ENCODE data around the gene PLCB1.
"Not testable (repeated sequence)": the region's sequence is repeated elsewhere in the genome, so short reads cannot be mapped to it uniquely, and the experiment has no call there.

Gene PLCB1

DNA sequence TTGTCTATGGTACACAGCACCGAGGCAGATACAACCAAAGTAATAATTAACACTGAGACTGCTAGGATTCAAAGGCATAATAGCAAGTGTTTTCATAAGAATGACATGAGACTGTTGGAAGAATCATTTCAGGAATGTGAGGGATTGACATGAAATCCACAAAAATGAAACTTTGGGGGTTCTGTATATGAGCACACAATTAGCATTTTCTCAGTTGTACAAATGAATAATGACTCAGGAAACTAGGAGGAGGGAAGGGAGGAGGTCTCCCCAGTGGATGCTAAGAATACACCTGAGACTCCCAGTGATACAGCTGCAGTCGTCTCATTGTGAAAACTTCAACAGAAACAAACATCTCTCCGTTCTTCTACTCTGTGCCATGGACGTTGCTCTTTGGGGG is 508.4 kb downstream of the PLCB1 start:
- DNase-seq = no peak

DNA sequence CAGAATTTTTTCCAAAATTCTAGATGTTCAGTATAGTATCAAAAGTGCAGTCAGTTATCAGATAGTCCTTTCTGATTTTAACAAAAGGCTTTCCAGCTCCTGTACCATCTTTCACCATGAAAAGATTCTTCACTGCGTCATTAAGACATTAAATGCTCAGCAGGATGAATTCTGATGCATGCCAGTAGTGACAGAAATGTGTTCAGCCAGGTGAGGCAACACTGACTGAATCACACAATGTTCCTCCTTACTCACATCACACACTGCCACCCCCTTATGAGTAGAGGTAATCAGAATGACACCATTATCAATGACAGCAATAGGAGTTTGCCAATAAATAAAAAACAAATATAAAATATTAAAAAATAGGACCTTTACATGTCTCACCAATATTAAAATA is 510.2 kb downstream of the PLCB1 start:
- DNase-seq = no peak

DNA sequence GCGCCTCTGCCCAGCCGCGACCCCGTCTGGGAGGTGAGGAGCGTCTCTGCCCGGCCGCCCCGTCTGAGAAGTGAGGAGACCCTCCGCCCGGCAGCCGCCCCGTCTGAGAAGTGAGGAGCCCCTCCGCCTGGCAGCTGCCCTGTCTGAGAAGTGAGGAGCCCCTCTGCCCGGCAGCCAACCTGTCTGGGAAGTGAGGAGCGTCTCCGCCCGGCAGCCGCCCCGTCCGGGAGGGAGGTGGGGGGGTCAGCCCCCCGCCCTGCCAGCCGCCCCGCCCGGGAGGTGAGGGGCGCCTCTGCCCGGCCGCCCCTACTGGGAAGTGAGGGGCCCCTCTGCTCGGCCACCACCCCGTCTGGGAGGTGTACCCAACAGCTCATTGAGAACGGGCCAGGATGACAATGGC is 512.4 kb downstream of the PLCB1 start:
- not testable (repeated sequence) for DNase-seq

DNA sequence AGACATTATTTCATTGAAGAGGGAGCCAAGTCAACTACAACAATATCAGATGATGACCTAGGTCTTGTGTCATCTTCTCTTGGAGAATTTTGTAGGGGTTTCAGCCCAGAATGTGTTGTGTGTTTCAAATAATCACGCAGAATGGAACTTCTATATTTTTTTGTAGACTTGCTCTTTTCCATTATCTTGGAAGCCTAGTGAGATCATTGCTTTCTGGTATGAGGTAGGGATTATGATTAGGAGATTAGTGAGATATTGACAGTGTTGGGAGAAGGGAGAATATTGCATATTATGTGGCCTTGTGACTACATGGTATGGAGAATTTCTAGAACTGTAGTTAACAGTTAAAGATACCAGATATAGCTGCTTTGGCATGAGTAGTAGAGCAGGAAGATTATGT is 513.3 kb downstream of the PLCB1 start:
- no peak for DNase-seq

DNA sequence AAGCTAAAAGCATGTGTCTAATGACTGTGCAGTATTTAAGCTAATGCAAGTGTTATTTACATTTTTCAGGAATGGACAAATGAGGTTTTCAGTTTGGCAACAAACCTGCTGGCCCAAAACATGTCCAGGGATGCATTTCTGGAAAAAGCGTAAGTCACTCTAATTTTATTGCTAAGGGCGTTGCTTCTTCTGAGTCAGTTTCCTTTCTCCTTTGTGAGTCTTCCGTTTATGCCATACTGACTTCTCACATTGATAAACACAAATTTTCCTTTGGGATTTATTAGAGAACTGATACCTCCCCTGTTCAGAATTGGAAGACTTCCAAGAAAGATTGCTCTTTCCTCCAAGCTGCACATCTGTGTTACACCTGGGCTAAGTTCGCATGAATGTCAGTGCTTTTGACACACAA is 514.0 kb downstream of the PLCB1 start:
- no peak for DNase-seq

DNA sequence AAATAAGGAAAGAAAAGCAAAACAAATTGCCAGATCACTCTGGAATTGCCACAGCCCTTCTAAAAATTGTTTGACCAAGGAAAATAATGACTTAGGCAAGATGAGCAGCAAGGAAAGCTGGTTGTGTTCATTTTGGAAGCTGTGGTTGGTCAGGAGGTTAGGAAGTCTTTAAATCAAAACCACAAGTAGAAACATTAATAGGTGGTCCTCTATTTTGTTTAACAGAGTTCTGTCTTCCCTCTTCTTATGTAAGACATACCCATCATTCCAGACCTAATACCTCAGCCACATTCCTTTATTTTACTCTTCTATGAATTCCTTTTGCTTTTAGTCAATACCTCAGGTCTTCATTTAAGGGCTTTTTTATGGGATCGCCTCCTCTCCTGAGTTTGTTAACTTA is 514.6 kb downstream of the PLCB1 start:
- DNase-seq = no peak

DNA sequence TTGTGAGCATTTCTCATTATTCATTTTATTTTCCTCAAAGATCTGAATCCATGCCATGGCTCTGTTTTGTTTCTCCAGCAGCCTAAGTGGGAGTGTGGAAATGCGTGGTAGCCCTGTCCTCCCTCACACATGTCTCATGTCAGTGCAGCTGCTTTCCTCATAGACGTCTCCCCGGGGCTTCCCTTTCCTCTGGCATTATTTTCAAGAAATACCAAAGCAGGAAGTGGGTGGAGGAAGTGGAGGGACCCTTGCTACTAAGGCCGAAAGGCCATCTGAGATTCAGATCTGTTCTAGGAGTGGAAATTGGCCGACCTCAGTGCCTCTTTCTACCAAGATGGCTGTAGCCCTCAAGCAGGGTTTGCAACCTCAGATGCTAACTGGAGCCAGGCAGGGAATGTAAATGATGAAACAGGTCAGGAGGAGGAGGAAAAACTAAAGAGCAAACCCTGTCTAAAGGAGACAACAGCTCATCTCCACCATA is 515.9 kb downstream of the PLCB1 start:
- no peak for DNase-seq

DNA sequence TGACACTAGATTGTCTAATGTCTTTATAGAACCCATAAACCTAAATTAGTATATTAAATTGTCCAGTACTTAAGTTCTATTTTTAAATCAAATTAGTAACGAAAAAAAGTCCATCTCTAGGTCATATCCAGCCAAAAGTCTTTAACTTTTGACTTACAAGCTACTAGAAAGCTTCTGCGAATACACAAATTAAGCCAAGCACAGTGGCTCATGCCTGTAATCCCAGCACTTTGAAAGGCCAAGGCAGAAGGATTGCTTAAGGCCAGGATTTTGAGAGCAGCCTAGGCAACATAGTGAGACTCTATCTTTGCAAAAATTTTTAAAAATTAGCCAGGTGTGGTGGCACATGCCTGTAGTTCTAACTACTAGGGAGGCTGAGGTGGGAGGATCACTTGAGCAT is 516.4 kb downstream of the PLCB1 start:
- no peak for DNase-seq

DNA sequence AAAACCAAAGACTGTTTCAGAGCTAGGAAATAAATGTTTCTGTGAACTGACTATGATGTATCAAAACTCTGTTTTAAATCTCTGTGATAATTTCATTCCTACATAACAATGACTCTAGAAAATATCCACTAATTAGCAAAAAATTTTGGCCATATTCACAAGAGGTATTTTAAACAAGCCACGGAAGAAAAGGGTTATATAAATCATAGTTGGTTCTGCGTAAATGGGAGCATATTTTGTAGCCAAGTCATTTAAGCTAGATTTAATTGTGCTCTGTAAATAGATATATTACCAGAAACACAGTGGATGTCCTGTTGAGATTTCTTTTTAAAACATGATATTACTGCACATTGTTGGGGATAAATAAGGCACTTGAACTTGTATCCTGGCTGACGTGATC is 520.3 kb downstream of the PLCB1 start:
- DNase-seq = no peak

DNA sequence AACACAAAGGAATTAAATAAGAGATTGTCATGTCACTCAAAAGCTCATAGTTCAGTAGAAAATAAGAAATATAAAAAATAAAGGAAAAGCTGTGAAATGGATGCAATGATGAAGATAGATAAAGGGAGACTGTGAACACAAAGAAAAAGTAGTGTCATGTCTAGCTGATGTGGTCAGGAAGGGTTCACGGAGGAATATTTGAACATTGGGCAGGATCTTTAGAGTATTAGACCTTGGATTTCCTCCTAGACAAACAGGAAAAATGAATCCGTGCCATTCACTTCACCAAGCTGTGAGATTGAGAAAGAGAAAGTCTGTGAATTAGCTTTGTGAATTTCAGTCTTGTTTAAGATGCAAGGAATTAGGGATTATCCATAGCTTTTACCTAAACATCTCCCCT is 522.4 kb downstream of the PLCB1 start:
- DNase-seq = no peak

DNA sequence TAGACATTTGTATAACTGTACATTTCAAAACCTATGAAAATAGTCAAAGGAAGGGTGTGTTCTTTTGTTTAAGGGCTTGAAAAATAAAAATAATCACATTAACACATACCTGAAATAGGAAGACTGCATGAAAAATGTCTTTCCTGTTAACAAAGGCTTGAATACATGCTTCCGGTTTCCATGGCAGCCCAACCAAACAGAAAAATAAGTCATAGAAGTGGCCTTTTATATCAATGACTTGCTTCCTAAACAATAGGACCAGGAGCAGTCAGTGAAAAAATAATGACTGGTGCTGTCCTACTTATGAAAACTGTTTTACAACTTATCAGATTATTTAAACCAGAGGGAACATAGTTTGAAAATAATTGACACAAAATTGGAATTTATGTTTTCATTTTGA is 524.3 kb downstream of the PLCB1 start:
- DNase-seq = no peak

DNA sequence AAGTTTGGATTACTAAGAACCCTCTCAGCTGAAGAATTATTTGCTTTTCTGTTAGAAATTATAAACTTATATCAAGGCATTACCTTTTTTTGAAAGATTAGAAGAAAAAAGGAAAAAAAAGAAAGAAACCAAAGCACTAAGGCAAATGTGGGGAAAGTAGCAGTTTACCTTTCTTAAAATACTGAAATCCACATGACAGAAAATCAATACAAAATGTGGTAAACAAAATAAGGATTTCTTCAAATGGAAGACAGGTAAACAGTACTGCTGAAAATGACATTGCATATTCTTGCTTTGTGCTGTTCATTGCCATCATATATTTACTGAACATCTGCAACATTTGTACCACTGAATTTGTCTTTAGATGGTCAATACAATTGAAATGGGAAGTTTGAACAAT is 525.6 kb downstream of the PLCB1 start:
- no peak for DNase-seq

DNA sequence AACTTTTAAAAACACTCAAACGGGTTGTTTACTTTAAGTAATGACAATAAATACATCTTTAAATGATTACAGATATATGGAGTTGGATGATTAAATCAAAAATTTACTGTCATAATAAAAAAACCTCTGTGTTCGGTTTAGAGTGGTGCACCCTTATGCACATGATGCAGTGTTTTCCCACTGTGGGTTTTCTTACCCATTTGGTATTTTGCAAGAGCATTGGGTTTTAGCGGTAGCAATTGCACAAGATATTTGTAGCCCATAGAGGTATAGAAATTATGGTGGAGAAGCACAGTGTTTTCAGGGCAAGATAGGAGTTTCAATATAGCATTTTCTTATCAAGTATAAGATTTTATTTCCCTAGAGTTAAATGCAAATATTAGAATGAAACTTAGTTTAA is 526.0 kb downstream of the PLCB1 start:
- DNase-seq = no peak

DNA sequence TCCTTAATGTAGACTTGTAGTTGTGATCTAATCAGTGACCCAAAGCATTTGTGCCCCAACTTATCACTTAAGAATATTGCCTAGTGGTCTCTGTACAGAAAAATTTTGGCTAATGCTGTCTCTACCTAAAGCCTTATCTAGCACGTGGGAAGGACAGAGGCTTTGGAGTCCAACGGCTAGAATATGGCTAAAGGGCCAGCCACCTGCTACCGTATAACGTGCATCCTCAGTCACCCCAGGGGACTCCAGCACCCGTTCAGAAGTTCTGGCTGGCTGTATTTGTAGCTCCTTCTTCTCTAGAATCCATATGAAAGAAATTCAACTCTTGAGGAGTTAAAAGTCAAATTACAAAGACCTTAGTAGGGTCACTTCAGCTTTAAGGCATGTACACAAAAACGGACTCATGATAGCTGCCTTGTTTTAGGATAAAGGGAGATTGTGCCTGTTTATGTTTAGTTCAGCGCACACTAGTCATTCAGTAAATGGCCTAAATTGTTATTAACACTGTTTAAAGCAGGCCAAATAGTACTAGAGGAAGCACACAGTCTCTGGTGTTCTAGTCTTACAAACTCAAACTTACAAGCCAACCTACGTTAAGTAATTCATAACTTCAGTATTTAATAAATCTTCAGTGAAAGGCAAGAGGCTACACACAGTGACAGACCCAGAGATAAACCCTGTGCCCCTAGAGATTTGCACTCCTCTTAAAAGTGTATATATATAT is 529.3 kb downstream of the PLCB1 start:
- no peak for DNase-seq

DNA sequence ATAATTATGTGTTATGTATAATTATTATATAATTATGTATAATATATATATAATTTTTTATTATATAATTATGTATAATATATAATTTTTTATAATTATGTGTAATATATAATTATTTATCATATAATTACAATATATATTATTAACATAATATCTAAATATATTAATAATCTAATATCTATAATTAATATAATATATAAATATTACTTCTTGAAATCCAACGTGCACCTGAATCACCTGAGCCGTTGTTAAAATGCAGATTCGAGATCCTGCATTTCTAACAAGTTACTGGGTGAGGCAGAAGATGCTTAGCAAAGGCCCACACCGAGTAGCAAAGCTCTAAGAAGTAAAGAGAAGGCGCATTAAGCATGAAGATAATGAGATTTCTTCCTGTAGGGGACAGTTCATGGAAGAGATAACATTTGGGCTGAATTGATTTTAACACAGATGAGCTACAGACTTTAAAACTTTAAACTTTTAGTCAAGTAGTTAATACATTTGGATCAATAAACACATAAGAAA is 530.4 kb downstream of the PLCB1 start:
- no peak for DNase-seq

DNA sequence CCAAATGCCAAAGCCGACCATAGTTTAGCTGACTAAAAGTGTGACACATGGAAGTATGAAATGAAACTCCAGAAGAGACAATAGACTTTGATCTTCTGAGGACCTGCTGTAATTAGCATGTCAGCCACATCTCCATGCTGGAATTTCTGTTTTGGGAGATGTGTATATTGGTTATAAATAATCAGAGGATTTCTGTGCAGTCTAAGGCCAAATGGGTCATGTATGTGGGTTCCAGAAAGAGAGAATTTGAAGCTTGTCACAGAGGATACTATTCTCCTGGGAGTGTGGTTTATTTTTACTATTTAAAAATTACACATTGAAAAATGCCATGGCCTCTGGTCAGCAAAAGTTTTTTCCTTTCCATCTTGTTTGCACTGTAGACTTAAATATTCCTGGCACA is 531.4 kb downstream of the PLCB1 start:
- no peak for DNase-seq

DNA sequence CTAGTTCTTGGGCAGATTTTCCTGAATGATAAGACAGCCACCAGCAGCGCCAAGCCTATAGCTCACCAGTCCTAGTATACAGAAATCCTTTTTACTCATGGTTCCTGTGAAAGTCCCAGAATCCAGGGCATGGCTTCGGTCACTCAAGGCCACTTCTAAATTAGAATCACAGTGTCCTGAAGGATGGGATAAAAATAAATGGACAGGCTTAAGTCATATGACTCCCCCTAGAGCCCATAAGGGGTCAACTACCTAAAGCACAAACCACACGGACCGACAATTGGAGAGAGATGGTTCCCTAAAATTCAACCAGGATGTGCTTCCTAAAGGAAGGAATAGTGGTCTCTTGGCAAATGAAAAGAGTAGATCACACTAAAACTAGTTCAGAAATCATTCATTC is 532.7 kb downstream of the PLCB1 start:
- DNase-seq = no peak

DNA sequence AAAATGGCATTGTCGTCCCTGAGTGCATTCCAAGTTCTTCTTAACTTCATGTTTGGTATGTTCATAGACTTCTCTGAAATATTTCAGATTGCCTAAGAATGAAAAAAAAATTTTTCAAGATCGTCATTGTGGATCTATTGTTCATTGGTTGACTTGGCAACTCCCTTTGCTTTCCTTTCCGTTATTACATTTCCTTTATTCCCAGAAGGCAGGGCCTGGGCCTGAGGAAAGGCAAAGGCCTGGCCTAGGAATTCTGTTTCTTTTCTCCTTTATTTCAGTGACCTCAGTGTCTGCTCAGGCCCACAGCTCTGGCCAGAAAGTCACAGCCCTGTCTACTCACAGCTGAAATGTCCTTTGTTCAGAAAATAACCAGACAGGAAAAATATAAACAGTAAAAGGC is 535.2 kb downstream of the PLCB1 start:
- no peak for DNase-seq

DNA sequence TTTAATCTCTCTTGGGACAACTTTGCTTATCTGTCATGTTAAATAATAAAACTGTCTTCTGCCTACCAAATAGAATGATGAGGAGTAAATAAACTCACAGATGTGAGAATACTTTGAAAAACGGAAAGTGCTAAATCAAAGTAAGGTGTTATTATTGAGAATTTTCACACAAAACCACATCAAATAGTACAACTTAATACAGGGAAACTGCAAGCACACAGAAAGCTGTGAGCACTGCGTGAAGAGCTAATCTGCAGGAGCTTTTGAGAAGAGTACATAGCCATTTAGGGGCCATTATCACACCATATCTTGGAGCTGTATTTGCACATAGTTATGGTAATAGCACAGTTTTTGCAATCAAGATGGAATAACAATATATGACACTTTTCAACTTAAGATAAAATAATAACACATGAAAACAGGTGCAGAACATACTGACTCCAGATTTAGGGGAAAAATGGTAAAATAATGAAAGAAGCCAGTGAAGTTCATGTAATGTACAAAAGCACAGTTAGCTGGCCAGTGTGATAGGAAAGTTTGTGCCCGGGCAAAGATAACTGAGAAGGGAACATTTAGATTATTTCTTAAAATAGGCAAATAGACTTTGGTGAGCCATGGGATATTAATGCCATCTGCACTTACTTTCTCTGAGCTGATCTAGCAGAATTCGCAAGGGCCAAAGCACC is 538.3 kb downstream of the PLCB1 start:
- no peak for DNase-seq

DNA sequence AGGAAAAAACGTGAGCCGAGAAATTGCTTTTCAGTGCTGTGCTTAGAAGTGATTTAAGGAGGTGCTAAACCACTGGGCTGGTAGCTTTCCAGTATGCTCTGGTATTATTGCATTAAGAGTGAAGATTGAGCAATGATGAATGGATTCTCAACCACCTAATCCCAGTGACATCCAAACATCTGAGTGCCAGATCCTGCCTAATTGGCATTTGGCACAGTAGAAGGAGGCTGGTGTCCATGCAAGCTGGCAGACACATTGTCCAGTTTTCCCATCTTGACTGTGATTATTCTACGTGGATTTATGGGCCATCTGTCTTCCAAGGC is 538.8 kb downstream of the PLCB1 start:
- DNase-seq = no peak

DNA sequence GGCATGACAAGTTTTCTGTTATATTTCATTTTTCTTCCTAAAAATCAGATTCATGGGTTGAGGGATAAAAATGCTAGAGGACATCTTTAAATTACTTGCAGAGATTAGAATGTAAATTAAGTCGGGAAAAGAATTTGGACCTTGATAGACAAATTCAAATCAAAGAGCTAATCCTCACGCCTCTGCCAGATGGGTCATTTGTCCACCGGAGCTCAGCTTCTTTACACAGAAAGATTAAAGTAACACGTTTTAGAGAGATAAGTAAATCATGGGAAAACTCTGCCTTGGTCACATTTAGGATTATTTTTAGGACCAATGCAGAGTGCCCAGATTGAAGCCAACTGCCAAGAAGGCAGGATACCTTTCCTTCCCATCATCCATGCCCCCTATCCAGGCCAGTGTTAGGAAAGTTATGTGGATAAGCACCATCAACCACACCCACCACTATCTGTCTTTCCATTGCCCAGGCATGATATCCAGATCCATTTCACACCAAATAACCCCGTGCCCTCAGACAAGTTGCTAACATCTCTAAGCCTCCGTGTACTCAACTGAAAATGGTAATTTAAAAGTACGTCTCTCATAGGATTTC is 539.4 kb downstream of the PLCB1 start:
- no peak for DNase-seq

DNA sequence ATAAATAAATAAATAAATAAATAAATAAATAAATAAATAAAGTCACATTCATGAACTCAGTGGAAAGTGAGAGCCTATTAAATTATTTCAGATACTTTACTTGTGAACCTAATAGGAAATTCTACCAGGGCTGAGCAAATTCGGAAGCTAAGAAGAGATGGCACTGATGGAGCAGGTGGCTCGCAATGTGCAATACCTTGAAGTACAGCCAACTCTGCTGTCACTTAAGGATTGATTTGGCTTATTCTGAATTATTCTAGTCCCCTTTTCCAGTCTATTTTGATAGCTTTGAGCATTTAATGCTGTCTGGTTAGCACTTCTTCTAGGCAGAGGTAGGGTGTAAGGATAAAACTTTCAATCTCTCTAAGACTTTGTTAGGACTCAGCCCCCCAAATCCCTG is 541.0 kb downstream of the PLCB1 start:
- DNase-seq = no peak

DNA sequence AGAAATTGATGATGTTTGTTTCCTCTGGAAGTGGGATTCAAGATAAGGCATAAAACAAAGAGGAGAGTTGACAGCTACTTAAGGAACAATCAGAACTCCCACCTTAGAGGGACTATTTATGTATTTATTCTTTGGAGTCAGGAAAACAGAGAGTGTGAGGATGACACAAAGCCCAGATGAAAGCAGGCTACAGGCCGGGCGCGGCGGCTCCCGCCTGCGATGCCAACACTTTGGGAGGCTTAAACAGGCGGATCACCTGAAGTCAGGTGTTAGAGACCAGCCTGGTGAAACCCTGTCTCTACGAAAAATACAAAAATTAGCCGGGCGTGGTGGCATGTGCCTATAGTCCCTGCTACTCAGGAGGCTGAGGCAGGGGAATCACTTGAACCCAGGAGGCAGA is 543.8 kb downstream of the PLCB1 start:
- no peak for DNase-seq

DNA sequence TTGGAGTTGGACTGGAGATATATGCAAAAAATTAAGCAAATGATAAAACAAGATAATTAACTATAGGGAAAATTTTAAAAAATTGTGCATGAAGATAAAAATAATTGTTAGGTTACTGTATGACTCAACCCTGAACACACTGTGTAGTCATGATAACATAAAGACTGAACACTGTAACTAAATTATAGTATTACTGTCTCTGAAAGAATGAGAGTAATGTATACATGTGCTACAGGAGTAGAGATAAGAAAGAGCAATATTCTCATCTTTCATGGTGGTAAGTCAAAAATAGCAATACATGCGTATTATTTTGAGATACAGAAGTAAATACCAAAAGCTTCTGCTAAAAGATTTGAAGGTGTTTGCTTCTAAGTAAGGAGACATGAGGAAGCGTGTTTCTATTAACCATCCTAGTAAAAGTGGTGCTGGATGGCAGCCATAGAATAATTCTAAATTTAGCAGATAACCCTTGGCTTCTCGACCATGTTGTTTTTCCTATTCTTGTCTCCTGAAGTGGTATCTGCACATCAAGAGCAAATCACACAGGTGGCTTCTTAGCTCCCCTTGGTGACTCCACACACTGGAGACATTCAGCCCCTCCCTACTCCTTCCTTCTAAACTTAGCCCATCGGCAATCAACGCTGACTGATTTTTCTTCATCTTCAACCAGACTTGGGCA is 546.2 kb downstream of the PLCB1 start:
- no peak for DNase-seq

Measured in KG1 (cell line).